ENCODE data around the gene RIMBP2.
"Not testable (repeated sequence)": the region's sequence is repeated elsewhere in the genome, so short reads cannot be mapped to it uniquely, and the experiment has no call there.

The RIMBP2 gene, protein sequence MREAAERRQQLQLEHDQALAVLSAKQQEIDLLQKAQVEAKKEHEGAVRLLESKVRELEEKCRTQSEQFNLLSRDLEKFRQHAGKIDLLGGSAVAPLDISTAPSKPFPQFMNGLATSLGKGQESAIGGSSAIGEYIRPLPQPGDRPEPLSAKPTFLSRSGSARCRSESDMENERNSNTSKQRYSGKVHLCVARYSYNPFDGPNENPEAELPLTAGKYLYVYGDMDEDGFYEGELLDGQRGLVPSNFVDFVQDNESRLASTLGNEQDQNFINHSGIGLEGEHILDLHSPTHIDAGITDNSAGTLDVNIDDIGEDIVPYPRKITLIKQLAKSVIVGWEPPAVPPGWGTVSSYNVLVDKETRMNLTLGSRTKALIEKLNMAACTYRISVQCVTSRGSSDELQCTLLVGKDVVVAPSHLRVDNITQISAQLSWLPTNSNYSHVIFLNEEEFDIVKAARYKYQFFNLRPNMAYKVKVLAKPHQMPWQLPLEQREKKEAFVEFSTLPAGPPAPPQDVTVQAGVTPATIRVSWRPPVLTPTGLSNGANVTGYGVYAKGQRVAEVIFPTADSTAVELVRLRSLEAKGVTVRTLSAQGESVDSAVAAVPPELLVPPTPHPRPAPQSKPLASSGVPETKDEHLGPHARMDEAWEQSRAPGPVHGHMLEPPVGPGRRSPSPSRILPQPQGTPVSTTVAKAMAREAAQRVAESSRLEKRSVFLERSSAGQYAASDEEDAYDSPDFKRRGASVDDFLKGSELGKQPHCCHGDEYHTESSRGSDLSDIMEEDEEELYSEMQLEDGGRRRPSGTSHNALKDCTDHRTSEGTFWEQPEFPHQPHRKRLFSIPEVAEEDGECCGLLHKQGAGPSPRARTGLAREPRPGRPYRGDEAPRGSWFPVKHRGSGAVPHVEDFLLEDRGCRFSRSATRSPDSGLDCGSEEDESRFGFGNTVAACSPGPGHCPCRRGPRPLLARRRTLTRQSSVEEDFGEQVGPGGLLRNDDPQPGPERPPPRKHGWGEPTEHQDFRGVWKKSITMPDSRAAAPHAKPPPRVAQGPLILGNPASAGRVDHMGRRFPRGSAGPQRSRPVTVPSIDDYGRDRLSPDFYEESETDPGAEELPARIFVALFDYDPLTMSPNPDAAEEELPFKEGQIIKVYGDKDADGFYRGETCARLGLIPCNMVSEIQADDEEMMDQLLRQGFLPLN (N-terminal part only)

DNA sequence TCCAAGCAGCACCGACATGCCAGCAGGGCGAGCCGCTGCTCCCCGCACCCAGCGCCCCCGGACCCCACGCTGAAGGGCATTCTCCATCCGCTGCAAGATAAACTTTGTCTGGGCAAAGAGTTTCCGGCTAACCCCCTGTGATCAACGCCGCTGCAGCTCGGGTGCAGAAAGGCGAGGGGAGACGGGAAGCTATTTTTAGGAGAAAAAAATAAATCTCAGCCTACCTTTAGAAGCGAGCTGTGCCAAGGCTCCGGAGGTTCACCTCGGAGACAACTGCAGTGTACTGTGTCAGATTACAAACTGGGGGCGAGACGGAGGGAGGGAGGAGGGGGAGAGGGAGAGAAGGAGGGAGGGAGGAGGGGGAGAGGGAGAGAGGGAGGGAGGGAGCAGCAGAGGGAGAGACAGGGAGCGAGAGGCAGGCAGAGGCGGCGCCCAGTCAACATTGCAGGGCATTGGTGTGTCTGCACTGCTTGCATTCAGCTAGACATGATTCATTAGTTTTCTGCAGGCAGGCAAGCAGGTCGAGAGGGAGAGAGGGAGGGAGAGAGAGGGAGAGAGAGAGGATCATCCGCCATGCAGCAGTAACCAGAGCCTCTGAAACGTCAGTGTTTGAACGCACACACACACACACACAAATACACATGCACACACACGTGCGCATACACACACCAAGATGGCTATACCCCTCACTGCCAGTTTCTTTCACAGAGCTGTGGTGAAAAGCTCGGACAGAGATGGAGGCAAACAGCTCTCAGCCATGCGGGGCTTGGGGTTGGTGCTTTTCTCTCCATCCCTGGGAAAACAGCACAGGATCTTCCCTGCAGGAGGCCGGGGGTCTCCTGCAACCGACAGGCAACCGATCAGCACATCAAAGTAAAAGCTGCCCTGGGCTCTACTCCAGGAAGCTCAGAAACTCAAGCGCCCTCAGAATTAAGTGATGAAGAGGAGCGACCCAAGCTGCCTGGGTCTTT, at the start of gene RIMBP2:
Gene RIMBP2, minus strand, starts transcription at position 302 of the 971 bp plus-strand sequence. CDS start 237,286 bp downstream, outside the sequence.
- no peak for FAIRE-seq

DNA sequence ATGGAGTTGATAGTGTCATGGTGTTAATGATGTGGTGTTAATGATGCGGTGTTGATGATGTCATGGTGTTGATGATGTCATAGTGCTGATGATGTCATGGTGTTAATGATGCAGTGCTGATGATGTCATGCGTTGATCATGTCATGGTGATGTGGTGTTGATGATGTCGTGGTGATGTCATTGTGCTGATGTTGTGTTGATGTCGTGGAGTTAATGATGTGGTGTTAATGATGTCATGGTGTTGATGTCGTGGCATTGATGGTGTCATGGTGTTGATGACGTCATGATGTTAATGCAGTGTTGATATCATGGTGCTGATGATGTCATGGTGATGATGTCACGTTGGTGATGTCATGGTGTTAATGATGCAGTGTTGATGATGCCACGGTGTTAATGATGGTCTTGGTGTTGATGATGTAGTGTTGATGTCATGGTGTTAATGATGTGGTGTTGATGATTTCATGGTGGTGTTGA, 49.1 kb upstream of the RIMBP2 start:
- no peak for FAIRE-seq

DNA sequence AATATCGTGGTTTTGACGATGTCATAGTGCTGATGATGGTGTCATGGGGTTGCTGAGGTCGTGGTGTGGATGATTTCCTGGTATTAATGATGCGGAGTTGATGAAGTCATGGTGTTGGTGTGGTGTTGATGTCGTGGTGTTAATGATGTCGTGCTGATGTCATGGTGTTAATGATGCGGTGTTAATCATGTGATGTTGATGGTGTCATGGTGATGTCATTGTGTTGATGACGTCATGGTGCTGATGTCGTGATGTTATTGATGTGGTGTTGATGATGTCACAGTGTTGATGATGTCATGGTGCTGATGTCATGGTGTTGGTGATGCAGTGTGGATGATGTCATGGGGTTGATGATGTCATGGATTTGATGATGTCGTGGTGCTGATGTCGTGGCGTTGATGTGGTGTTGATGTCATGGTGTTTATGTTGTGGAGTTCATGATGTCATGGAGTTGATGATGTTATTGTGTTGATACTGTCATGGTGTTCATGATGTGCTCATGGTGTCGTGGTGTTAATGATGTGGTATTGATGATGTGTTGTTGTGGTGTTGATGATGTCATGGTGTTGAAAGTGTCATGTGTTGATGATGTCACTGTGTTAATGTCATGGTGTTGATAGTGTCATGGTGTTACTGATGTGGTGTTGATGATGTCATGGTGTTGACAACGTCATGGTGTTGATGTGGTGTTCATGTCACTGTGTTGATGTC, 48.5 kb upstream of the RIMBP2 start:
- FAIRE-seq = no peak

DNA sequence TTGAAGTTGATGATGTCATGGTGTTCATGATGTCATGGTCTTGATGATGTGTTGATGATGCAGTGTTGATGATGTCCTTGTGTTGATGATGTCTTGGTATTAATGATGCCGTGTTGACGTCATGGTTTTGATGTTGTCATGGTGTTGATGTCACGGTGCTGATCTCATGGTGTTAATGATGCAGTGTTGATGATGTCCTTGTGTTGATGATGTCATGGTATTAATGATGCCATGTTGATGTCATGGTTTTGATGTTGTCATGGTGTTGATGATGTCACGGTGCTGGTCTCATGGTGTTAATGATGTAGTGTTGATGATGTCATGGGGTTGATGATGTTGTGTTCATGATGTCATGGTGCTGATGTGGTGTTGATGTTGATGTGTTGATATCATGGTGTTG, 48.0 kb upstream of the RIMBP2 start:
- FAIRE-seq = no peak

DNA sequence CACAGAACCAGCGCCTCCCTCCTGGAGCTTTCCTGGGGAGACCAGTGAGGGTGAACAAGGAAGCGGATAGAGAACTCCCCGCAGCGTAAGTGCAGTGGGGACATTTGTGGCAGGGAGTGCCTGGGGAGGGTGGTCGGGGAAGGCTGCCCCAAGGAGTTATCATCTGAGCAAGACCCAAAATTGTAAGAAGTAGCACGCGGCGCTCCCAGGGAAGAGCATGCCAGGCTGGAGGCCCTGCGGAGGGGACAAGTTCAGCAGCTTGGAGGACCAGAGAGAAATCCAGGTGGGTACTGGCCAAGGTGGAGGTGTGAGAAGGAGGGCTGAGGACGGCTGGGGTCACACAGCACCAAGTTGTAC, 46.2 kb upstream of the RIMBP2 start:
- no peak for FAIRE-seq

DNA sequence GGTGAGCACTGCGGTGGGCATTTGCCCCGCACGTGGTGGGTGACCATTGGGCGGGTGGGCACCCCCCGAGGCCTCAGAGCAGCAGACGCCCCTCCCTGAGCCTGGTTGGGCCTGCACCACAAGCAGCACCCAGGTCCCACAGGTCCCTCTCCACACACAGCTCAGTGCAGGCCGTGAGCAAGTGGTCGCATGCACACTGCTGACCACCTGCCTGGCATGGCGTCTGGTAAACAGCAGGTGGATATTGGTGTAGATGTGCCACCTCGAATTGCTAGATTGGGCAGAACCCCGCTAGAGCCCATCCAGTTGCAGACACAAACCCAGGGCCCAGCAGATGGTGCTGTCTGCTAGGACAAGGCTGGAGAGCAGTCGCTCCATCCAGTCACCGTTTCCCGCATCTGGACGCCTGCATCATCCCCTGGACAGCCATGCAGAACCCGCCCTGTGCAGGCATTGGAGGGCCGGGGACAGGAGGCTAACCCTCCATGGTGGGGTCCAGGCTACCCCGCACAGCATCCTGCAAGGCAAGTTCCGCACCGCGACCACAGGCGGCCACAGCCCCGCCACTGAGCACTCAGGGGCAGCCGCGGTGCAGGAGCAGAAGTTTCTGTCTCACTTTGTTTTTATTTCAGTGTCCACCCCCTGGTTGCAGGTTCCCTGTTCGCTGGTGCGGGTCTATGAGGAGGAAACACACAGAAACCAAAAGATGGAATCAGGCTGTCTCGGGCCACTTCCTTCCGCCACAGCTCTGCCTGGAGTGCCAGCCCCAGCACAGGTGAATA, 45.6 kb upstream of the RIMBP2 start:
- FAIRE-seq = no peak

DNA sequence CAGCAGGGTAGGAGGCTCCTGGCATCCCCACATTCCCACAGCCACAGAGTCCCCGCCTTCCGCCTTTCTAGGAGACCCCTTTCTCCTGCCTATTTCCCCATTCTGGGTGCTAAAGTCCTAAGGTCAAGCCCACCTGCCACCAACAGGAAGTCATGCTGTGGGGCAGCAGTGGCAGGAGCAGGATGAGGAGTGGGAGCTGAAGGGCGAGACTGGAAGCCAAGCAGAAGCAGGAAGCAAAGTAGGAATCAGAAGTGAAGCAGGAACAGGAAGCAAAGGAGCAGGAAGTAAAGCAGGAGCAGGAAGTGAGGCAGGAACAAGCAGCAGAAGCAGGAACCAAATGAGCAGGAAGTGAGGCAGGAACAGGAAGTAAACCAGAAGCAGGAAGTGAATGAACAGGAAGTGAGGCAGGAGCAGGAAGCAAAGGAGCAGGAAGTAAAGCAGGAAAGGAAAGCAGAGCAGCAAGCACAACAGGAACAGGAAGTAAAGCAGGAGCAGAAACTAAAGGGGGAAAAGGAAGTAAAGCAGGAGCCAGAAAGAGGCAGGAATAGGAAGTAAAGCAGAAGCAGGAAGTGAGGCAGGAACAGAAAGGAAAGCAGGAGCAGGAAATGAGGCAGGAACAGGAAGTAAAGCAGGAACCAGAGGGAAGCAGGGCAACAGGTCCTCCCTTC, 38.3 kb upstream of the RIMBP2 start:
- FAIRE-seq = no peak

DNA sequence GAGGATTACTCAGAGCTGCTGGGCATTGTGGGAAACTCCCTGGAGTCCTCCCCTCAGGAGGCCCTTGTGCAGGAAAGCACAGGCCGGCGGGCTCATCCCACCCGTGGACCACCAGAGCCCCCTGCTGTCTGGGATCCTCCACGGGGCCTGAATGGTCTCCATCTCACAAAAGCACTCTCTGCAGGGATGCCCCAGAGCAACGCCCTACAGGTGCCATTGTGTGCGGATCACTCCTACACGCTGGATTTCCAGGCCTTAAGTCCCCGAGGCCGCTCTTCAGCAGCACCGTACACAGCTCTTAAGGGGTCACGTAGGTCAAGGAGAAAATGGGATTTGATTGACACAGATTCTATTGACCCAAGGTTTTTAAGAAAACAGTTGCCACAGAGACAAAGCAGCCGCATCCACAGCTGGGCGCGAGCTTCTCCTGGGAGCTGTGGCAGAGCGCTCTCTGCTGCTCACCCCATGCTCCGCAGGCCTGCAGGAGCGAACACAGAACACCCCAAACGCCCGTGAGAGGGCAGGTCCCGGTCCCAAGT, 36.7 kb upstream of the RIMBP2 start:
- FAIRE-seq = no peak

DNA sequence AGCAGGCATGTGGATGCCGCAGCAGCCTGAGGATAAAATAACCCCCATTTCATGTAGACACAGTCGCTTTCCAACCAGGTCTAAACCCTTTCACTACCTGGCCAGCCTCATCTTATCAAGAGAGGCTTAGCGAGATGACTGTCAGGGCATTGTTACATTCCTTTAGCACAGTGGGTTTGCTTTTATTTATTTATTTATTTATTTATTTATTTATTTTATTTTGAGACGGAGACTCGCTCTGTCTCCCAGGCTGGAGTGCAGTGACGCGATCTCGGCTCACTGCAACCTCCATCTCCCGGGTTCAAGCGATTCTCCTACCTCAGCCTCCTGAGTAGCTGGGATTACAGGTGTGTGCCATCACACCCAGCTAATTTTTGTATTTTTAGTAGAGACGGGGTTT, 35.9 kb upstream of the RIMBP2 start:
- not testable (repeated sequence) for FAIRE-seq

DNA sequence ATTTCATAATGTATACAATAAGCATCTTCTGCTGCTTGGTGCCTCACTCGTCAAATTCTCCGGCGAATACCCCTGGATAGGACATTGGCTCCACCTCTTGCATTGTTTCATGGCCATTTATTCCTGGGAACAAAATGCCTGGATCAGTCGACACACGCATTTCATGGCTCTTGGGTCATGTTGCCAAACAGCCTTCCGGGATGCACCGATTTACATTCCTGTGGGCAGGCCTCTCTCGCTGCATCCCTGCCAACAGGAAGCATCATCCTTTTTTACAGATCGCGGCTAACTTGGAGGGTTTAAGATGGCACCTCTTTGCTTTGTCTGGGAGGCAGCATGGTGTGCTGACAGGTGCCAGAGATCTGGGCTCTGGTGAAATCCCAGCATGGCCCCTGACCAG, 32.7 kb upstream of the RIMBP2 start:
- FAIRE-seq = no peak

DNA sequence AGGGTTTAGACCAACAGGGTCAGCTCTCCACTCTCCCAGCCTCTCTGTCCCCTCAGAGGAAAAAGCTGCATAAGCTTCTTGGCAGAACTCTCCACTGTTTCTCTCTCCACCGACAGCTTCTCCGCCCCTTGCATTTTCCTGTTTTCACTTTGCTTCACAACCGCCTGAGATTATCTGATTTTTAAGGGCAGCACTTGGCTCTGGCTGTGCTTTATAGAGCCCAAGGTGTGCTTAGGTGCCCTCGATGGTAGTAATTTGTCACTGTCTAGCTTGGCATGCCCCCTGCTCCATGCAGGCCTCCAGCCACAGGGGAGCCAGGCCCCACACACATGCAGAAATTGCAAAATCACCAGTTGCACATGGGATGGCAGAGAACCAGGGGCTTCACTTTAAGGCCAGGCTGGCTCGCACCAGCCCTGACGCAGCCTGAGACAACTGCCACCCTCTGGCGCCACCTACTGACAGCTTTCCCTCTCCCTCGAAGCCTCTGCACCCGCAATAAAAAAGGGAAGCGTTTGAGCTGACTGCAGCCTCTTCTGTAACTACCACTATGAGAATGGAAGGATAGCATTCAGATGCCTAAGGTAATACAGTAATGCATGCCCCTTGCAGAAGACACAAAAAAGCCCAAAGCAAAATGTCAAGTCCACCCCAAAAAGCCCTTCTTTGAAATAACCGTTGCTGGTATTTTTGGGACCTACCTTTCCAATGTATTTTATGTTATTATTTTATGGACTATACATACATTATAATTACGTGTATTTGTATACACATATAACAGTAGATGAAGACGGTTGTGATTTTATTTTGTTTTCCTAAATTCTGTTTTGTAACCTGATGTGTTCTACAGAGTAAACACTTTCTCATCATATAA, 32.0 kb upstream of the RIMBP2 start:
- no peak for FAIRE-seq

DNA sequence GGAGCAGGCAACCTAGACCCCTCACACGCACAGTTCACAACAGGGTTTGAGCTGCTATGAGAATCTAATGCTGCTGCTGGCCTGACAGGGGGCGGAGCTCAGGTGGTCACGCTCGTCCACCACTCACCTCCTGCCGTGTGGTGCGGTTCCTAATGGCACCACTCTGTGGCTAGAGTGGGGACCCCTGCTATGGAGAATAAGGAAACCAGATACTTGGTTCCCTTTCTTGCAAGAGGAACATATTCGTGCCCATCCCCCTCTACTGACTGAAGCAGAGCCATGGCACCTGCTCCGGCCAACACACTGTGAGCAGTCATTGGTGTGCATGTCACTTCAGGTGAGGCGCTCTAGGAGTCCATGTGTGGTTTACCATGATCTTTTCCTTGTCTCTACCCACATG, 30.4 kb upstream of the RIMBP2 start:
- no peak for FAIRE-seq

DNA sequence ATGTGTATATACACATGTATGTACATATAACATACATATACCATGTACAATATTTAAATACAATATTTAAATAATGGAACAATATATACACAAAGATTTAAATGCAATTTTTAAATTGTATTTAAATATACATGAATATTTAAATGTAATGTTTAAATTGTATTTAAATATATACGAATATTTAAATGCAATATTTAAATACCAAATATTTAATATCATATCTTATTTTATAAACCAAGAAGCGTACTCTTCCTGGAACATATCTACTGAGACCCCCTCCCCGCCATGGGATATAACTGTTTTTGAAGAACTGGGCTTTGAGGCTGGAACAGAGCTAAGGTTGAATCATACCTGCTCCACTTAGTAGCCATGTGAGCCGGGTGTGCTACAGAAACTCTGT, 29.8 kb upstream of the RIMBP2 start:
- FAIRE-seq = no peak

DNA sequence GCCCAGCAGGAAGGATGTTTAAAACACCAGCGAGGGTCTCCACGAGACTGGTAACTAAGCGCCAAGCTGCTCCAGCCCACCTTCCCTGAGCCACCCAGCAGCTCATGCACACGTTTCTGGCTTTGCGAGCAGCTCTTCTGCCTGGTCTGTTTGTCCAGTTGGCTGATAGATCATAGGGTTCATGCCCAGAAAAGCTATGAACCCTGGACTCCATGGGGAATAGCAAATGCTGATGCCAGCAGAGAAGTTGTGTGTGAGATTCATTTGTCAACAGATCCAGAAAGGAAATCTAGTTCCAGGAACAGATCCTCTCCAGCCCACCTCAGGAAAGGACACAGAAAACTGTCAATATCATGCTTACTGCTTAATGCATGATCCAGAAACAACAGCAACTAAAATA, 28.2 kb upstream of the RIMBP2 start:
- FAIRE-seq = no peak

DNA sequence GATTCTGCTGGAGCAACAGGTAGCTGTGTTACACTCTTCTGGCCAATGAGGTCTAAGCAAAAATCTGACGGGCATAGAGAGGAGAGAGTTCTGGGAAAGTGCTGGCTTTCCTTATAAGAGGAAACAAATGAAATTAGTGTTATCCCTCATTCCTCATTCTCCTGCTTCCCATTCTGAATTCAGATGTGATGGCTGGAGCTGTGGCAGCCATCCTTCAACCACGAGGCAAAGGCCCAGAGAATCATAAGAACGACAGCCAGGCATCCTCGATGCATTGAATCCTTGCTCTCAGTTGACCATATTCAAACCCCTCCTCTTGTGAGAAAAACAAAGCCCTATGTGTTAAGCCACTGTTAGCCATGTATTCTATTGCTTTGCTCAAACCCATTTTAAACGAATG, 27.5 kb upstream of the RIMBP2 start:
- no peak for FAIRE-seq

DNA sequence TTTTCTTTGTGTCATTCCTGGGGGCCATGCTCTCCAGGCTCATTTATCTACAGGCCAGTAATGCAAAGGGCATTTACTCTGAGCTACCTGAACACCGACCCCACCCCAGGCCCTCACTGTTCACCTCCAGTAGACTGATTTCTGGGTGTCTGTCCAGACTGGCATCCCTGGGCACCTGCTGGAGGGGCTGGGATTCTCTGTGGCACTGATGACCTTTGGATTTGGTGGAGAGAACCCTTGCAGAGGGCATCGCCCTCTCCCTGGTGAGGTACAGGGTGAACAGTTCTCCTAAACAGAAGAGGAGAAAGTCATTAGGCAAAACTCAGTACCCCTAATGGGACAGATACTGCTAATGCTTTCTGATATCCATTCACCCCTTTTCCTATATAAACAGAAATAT, 27.1 kb upstream of the RIMBP2 start:
- FAIRE-seq = no peak

DNA sequence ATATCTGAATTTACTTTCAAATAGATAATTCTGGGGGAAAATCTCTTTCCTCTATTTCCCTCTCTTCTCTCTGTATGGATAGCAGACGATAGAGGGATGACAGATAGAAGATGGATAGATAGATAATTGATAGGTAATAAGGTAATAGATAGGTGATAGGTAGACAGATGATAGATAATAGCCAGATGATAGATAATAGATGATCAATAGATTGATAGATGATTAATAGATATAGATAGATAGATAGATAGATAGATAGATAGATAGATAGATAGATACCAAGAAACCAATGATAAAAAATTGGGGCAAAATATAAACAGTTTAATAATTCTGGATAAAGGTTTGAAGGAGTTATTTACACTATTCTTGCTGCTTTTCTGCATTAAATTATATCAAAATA, 26.6 kb upstream of the RIMBP2 start:
- FAIRE-seq = no peak

DNA sequence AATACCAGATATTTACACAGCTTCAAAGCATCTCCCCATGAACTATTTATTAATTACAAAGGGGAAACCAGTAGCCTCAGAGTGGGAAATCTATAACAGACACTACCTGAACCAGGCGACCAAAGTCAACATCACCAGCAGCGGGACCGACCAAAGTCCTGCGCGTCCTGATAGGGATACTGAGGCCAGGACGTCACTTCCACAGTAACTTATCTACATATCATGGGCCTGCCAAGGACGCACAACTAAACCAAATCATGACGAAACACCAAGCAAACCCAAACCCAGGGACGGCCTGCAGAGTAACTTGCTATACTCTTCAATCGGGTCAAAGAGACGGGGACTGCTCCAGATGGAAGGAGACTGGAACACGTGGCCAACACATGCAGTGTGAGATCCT, 26.0 kb upstream of the RIMBP2 start:
- no peak for FAIRE-seq

DNA sequence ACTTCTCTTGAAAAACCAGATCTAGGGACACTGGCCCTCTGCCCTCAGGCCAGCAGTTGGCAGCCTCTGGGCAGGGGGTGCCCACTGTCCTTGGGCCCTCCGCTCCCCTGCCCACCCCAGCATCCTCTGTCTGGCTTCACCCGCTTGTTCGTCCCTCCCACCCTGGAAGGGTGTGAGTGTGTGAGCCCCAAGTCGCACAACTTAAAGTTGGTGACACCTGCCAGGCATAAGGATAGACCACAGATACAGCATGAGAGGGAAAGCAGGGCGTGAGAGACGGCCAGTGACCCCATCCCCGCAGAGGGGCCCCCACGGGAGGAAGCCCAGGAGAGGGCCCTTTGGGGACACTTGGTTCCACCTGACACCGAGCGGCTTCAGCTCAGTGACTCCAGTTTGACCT, 23.5 kb upstream of the RIMBP2 start:
- FAIRE-seq = no peak

Measured in colon (tissue), 2 donors.